GM12892 (cell line): Measurements from ENCODE around the gene PKDCC.

Experiments used
- POLR2A ChIP-seq: IDR thresholded peaks from 2 replicates; pipeline ENCODE4 v1.6.1; 2011; ENCODE audit warnings: low read depth, low read length, control low read depth
- POLR2AphosphoS5 ChIP-seq: IDR thresholded peaks from 2 replicates; pipeline ENCODE4 v1.6.1; 2011; ENCODE audit warnings: low read depth, low read length, control low read depth
- TAF1 ChIP-seq: IDR thresholded peaks from 2 replicates; pipeline ENCODE4 v1.6.1; 2011; ENCODE audit warnings: low read depth, mild to moderate bottlenecking, control low read depth, low read length, borderline replicate concordance

DNA sequence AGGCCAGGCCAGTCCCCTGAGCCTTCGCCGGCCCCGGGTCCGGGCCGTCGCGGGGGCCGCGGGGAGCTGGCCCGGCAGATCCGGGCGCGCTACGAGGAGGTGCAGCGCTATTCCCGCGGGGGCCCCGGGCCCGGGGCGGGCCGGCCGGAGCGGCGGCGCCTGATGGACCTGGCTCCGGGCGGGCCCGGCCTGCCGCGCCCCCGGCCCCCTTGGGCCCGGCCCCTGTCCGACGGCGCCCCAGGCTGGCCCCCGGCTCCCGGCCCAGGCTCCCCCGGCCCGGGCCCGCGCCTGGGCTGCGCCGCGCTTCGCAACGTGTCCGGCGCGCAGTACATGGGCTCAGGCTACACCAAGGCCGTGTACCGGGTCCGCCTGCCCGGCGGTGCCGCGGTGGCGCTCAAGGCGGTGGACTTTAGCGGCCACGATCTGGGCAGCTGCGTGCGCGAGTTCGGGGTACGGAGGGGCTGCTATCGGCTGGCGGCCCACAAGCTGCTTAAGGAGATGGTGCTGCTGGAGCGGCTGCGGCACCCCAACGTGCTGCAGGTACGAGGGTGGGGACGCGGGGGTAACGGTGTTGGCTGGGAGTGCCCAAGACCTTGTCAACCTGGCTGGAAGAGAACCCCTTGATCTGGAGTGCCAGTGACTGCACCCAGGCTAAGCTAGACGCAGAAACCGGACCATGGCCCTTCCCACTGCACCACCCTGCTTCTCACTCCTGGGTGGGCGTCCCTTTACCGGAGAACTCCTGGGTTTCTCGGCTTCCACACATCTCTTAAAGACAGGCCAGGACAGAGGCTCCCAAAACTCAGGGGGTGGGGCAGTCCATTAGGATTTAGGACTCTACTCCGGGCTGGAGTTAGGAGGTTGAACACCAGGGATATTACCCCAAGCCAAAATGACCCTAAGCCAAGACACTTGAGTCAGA, 739 bp downstream of the PKDCC start:
- TF ChIP-seq POLR2AphosphoS5 (no peak), POLR2A (no peak), TAF1 (no peak)
